WTC11 (cell line): ENCODE results near the gene EYS.

ENCODE experiments used
- ATF1 ChIP-seq: sonication (generic); formaldehyde crosslinking; IDR thresholded peaks from 2 replicates; pipeline ENCODE4 v1.8.1; 2023; ENCODE audit warnings: mild to moderate bottlenecking, moderate library complexity, missing genetic modification reagents
- CREM ChIP-seq: sonication (generic); formaldehyde crosslinking; IDR thresholded peaks from 2 replicates; pipeline ENCODE4 v1.8.1; 2022; ENCODE audit warnings: mild to moderate bottlenecking, missing genetic modification reagents, moderate library complexity
- FOXK1 ChIP-seq: sonication (generic); formaldehyde crosslinking; IDR thresholded peaks from 2 replicates; pipeline ENCODE4 v1.8.0; 2022; ENCODE audit warnings: mild to moderate bottlenecking, moderate library complexity, missing genetic modification reagents
- RELA ChIP-seq: sonication (generic); formaldehyde crosslinking; IDR thresholded peaks from 2 replicates; pipeline ENCODE4 v1.8.1; 2022; ENCODE audit warnings: missing genetic modification reagents, mild to moderate bottlenecking, borderline replicate concordance
- SP1 ChIP-seq: sonication (generic); formaldehyde crosslinking; conservative IDR thresholded peaks from 2 replicates; pipeline ENCODE4 v1.8.1; 2022; ENCODE audit warnings: missing genetic modification reagents
- TEAD1 ChIP-seq: sonication (generic); formaldehyde crosslinking; IDR thresholded peaks from 2 replicates; pipeline ENCODE4 v1.8.0; 2022; ENCODE audit warnings: mild to moderate bottlenecking, missing genetic modification reagents
- ZBTB21 ChIP-seq: sonication (generic); formaldehyde crosslinking; IDR thresholded peaks from 2 replicates; pipeline ENCODE4 v1.8.1; 2023; ENCODE audit warnings: mild to moderate bottlenecking, missing genetic modification reagents, borderline replicate concordance
- ZNF121 ChIP-seq: sonication (generic); formaldehyde crosslinking; IDR thresholded peaks from 2 replicates; pipeline ENCODE4 v1.8.0; 2023; ENCODE audit warnings: missing genetic modification reagents
- TF ChIP-seq, protein P1 (sequence below): fragments of 200-600 bp; IDR thresholded peaks from 2 replicates; pipeline ENCODE4 v1.8.0; 2022; ENCODE audit warnings: antibody characterized with exemption
- TF ChIP-seq, protein P2 (sequence below): sonication (generic); formaldehyde crosslinking; conservative IDR thresholded peaks from 2 replicates; pipeline ENCODE4 v1.8.1; 2022; ENCODE audit warnings: mild to moderate bottlenecking, missing genetic modification reagents

DNA sequence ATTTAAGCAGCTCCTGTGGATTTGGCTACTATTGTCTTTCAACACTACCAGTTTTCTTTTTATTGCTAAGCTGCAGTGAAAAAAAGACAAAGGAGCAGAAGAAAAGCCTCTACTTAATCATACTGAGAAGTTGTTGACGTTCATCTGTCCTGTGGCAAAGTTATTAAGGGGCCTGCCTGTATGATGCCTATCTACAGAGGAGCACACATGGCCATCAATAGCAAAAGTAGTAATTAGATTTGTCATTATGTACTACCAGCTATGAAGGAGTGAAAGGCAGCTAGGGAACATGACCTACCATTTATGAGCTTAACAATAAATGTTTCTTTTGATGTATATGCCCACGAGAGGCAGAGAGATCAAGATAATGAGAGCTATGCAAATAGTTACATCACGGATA is 1450.5 kb downstream of the EYS start:
- TF ChIP-seq, protein P1, sequence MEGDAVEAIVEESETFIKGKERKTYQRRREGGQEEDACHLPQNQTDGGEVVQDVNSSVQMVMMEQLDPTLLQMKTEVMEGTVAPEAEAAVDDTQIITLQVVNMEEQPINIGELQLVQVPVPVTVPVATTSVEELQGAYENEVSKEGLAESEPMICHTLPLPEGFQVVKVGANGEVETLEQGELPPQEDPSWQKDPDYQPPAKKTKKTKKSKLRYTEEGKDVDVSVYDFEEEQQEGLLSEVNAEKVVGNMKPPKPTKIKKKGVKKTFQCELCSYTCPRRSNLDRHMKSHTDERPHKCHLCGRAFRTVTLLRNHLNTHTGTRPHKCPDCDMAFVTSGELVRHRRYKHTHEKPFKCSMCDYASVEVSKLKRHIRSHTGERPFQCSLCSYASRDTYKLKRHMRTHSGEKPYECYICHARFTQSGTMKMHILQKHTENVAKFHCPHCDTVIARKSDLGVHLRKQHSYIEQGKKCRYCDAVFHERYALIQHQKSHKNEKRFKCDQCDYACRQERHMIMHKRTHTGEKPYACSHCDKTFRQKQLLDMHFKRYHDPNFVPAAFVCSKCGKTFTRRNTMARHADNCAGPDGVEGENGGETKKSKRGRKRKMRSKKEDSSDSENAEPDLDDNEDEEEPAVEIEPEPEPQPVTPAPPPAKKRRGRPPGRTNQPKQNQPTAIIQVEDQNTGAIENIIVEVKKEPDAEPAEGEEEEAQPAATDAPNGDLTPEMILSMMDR = no peak
- no peak for TF ChIP-seq ATF1
- TF ChIP-seq SP1 (CRISPR knock-in tag) = no peak
- TF ChIP-seq TEAD1 (CRISPR knock-in tag) = no peak
- TF ChIP-seq, protein P2, sequence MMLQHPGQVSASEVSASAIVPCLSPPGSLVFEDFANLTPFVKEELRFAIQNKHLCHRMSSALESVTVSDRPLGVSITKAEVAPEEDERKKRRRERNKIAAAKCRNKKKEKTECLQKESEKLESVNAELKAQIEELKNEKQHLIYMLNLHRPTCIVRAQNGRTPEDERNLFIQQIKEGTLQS = no peak
- no peak for TF ChIP-seq RELA (CRISPR knock-in tag)
- no peak for TF ChIP-seq ZBTB21 (CRISPR knock-in tag)
- TF ChIP-seq CREM = no peak
- TF ChIP-seq ZNF121 (CRISPR knock-in tag) = no peak
- TF ChIP-seq FOXK1 = no peak
